OCI-LY1 (cell line): ENCODE data around the gene CHADL.

ENCODE experiments used
- H2AFZ ChIP-seq: fragments of 200-600 bp; sonication (generic), shearing (Covaris generic); 2 replicates; pipeline ENCODE4 v1.6.0; 2014; ENCODE audit warnings: antibody characterized with exemption, mild to moderate bottlenecking, low read length
- H3F3A ChIP-seq: fragments of 200-600 bp; sonication (generic), shearing (Covaris generic); 2 replicates; pipeline ENCODE4 v1.6.0; 2014; ENCODE audit warnings: mild to moderate bottlenecking, antibody characterized with exemption, low read length, moderate library complexity; ENCODE audit not compliant: insufficient read depth
- H3K27ac ChIP-seq: fragments of 200-600 bp; sonication (generic); 2 replicates; pipeline ENCODE4 v1.5.1; 2014; ENCODE audit warnings: low read length, mixed run types, mild to moderate bottlenecking, low read depth; ENCODE audit not compliant: poor library complexity, severe bottlenecking
- H3K27me3 ChIP-seq: fragments of 200-600 bp; sonication (generic); 2 replicates; pipeline ENCODE4 v1.6.0; 2014; ENCODE audit warnings: antibody characterized with exemption, mild to moderate bottlenecking, low read length, moderate library complexity; ENCODE audit not compliant: insufficient read depth
- H3K36me3 ChIP-seq: fragments of 200-600 bp; sonication (generic); 2 replicates; pipeline ENCODE4 v1.6.1; 2014; ENCODE audit warnings: mild to moderate bottlenecking, antibody characterized with exemption, low read length, moderate library complexity, mixed read lengths; ENCODE audit not compliant: insufficient read depth
- H3K4me1 ChIP-seq: fragments of 200-600 bp; sonication (generic); 2 replicates; pipeline ENCODE4 v1.5.1; 2014; ENCODE audit warnings: mild to moderate bottlenecking, low read length, moderate library complexity; ENCODE audit not compliant: insufficient read depth, severe bottlenecking
- H3K4me2 ChIP-seq: fragments of 200-600 bp; sonication (generic), shearing (Covaris generic); 2 replicates; pipeline ENCODE4 v1.6.1; 2014; ENCODE audit warnings: low read length
- H3K4me3 ChIP-seq: fragments of 200-600 bp; sonication (generic); 2 replicates; pipeline ENCODE4 v1.5.1; 2014; ENCODE audit warnings: low read length, low read depth, mild to moderate bottlenecking, mixed read lengths; ENCODE audit not compliant: poor library complexity, severe bottlenecking
- H3K79me2 ChIP-seq: fragments of 200-600 bp; shearing (Covaris generic); 2 replicates; pipeline ENCODE4 v1.6.1; 2016; ENCODE audit warnings: mixed run types, low read length, mixed read lengths; ENCODE audit not compliant: insufficient read depth
- H3K9ac ChIP-seq: fragments of 200-600 bp; sonication (generic), shearing (Covaris generic); 2 replicates; pipeline ENCODE4 v1.6.1; 2014; ENCODE audit warnings: mild to moderate bottlenecking, low read length, mixed read lengths
- H3K9me2 ChIP-seq: fragments of 200-600 bp; sonication (generic), shearing (Covaris generic); 2 replicates; pipeline ENCODE4 v1.6.1; 2014; ENCODE audit warnings: low read depth, mild to moderate bottlenecking, low read length, mixed read lengths
- H3K9me3 ChIP-seq: fragments of 200-600 bp; shearing (Covaris generic); 2 replicates; pipeline ENCODE4 v1.6.1; 2014; ENCODE audit warnings: low read length, mixed read lengths
- H4K20me1 ChIP-seq: fragments of 200-600 bp; sonication (generic), shearing (Covaris generic); 2 replicates; pipeline ENCODE4 v1.6.0; 2016; ENCODE audit warnings: mild to moderate bottlenecking, low read length; ENCODE audit not compliant: insufficient read depth
- CTCF ChIP-seq: fragments of 200-600 bp; sonication (generic), shearing (Covaris generic); IDR thresholded peaks from 2 replicates; pipeline ENCODE4 v1.5.1; 2017; ENCODE audit warnings: mild to moderate bottlenecking, antibody characterized with exemption, low read length, moderate library complexity, mixed read lengths
- EZH2 ChIP-seq: fragments of 200-600 bp; sonication (generic), shearing (Covaris generic); IDR thresholded peaks from 2 replicates; pipeline ENCODE4 v1.8.0; 2017; ENCODE audit warnings: borderline replicate concordance, mixed run types, mild to moderate bottlenecking, antibody characterized with exemption, low read length, moderate library complexity, mixed read lengths

Gene CHADL

GRCh38 chr22:41256254-41257253, 15.8 kb upstream of the CHADL start:
- Histone ChIP-seq H3K27ac (no peak overlapping the region), H4K20me1 (no peaks in the 10 kb centered on the region)

GRCh38 chr22:41254230-41254629, 13.5 kb upstream of the CHADL start:
- Histone ChIP-seq H3K27me3 (no peaks in the 10 kb centered on the region), H3K4me1 (no peaks in the 10 kb centered on the region), H3K79me2 (no peaks in the 10 kb centered on the region), H2AFZ (no peak overlapping the region), H3F3A (no peaks in the 10 kb centered on the region), H3K36me3 (peaks cover 95% of the 10 kb centered on the region), H3K27ac (no peak overlapping the region), H3K9me3 (no peaks in the 10 kb centered on the region), H3K4me3 (no peak overlapping the region), H3K9me2 (no peaks in the 10 kb centered on the region), H4K20me1 (no peaks in the 10 kb centered on the region), H3K9ac (no peak overlapping the region), H3K4me2 (no peak overlapping the region)
- TF ChIP-seq CTCF (no peak), EZH2 (no peak)

More at GRCh38 chr22:41256254-41257253, 15.8 kb upstream of the CHADL start:
- H3K9me3 ChIP-seq, result no peaks in the 10 kb centered on the region
- H3K9ac ChIP-seq, result no peak overlapping the region
- no peak for TF ChIP-seq CTCF
- no peak for TF ChIP-seq EZH2
- H3F3A ChIP-seq, result no peaks in the 10 kb centered on the region
- no peak overlapping the region for H2AFZ ChIP-seq
- H3K36me3 ChIP-seq, result peaks cover 95% of the 10 kb centered on the region
- H3K27me3 ChIP-seq, result no peaks in the 10 kb centered on the region
- H3K9me2 ChIP-seq, result no peaks in the 10 kb centered on the region
- no peaks in the 10 kb centered on the region for H3K4me1 ChIP-seq
- H3K4me3 ChIP-seq, result no peak overlapping the region
- H3K4me2 ChIP-seq, result no peak overlapping the region
- H3K79me2 ChIP-seq, result no peaks in the 10 kb centered on the region

- Histone ChIP-seq H3K27ac (no peak overlapping the region), H3K4me1 (no peaks in the 10 kb centered on the region), H3K9ac (no peak overlapping the region), H3K4me2 (no peak overlapping the region), H3K36me3 (peaks cover 95% of the 10 kb centered on the region), H3K79me2 (no peaks in the 10 kb centered on the region), H3K9me3 (no peaks in the 10 kb centered on the region), H2AFZ (no peak overlapping the region), H4K20me1 (no peaks in the 10 kb centered on the region), H3K4me3 (no peak overlapping the region), H3K27me3 (no peaks in the 10 kb centered on the region), H3K9me2 (no peaks in the 10 kb centered on the region), H3F3A (no peaks in the 10 kb centered on the region)
- no peak for TF ChIP-seq EZH2
- TF ChIP-seq CTCF, result no peak
Observed at GRCh38 chr22:41252365-41252764, 11.6 kb upstream of the CHADL start.
